Thymus (tissue), 2 donors: ENCODE results near the gene CCL20. TPM values are rescaled to one million over a fixed set of nuclear protein-coding genes. Genes with fewer than 3 reads are reported as not detected.

Experiments used
- polyA plus RNA-seq: library from polyadenylated mRNA; stranded (reverse); fragments of 200-250 nt; gene quantifications from one replicate; pipeline ENCODE4 v1.2.3, GENCODE V29; 2013
- total RNA-seq: library from RNA; stranded (reverse); fragments of 120-200 nt; gene quantifications from one replicate; pipeline ENCODE4 v1.2.4, GENCODE V29; 2013
- donor health status: healthy.

The CCL20 gene
- total and polyA plus RNA-seq, 2 donors = 2.8 to 15.0 TPM

Other genes with a start within 250 kb of the CCL20 start
- not detected for gene SCYGR2, start 214.9 kb upstream of the CCL20 start, total RNA-seq
- gene SCYGR2, start 214.9 kb upstream of the CCL20 start, polyA plus RNA-seq = not detected
- gene SCYGR3, start 199.0 kb upstream of the CCL20 start, total RNA-seq = not detected
- not detected for gene SCYGR3, start 199.0 kb upstream of the CCL20 start, polyA plus RNA-seq
- gene SCYGR4, start 196.3 kb upstream of the CCL20 start, total RNA-seq = not detected
- gene SCYGR4, start 196.3 kb upstream of the CCL20 start, polyA plus RNA-seq = not detected
- not detected for gene SCYGR5, start 147.0 kb upstream of the CCL20 start, total RNA-seq
- not detected for gene SCYGR5, start 147.0 kb upstream of the CCL20 start, polyA plus RNA-seq
- 0.57 TPM for gene SLC19A3, start 95.8 kb upstream of the CCL20 start, total RNA-seq
- 0.78 TPM for gene SLC19A3, start 95.8 kb upstream of the CCL20 start, polyA plus RNA-seq
- gene SCYGR6, start 89.1 kb upstream of the CCL20 start, total RNA-seq = not detected
- not detected for gene SCYGR6, start 89.1 kb upstream of the CCL20 start, polyA plus RNA-seq
- not detected for gene SCYGR7, start 85.5 kb upstream of the CCL20 start, total RNA-seq
- not detected for gene SCYGR7, start 85.5 kb upstream of the CCL20 start, polyA plus RNA-seq
- not detected for gene SCYGR8, start 67.9 kb upstream of the CCL20 start, total RNA-seq
- gene SCYGR8, start 67.9 kb upstream of the CCL20 start, polyA plus RNA-seq = not detected
- 0.28 TPM for gene DAW1, start 57.8 kb downstream of the CCL20 start, total RNA-seq
- gene DAW1, start 57.8 kb downstream of the CCL20 start, polyA plus RNA-seq = 0.34 TPM